GM19455 (cell line): ENCODE measurements around the gene KRT6A.

ENCODE experiments used
- ATAC-seq: cut with Tn5 transposase; IDR thresholded peaks from one replicate; pipeline ENCODE4 v1.9.1; 2021; ENCODE audit not compliant: unreplicated experiment

The KRT6A gene

GRCh38 chr12:52493172-52493571 lies at the start of gene KRT6A:
Gene KRT6A, minus strand, starts transcription at chr12:52493257. Its CDS starts 69 bp downstream, at chr12:52493188.
- ATAC-seq = no peak

- ATAC-seq = no peak
These were observed 49.1 kb upstream of the KRT6A start for GRCh38 chr12:52542157-52542556.

GRCh38 chr12:52541709-52542108 lies 48.7 kb upstream of the KRT6A start:
- no peak for ATAC-seq

- no peak for ATAC-seq
These were observed 47.5 kb upstream of the KRT6A start for GRCh38 chr12:52540531-52540930.

- ATAC-seq = no peak
These were observed 46.7 kb upstream of the KRT6A start for GRCh38 chr12:52539821-52540173.

GRCh38 chr12:52539083-52539820 lies 46.2 kb upstream of the KRT6A start:
- ATAC-seq = no peak

GRCh38 chr12:52537101-52537500 lies 44.0 kb upstream of the KRT6A start:
- no peak for ATAC-seq

- ATAC-seq = no peak
These were observed 42.5 kb upstream of the KRT6A start for GRCh38 chr12:52535574-52535973.

GRCh38 chr12:52534482-52534881 lies 41.4 kb upstream of the KRT6A start:
- no peak for ATAC-seq

- no peak for ATAC-seq
These were observed 40.8 kb upstream of the KRT6A start for GRCh38 chr12:52533686-52534470.

GRCh38 chr12:52532636-52533035 lies 39.6 kb upstream of the KRT6A start:
- ATAC-seq = no peak

- ATAC-seq = no peak
These were observed 38.7 kb upstream of the KRT6A start for GRCh38 chr12:52531566-52532300.

- no peak for ATAC-seq
These were observed 37.8 kb upstream of the KRT6A start for GRCh38 chr12:52530905-52531304.

- no peak for ATAC-seq
These were observed 37.3 kb upstream of the KRT6A start for GRCh38 chr12:52530366-52530765.

- no peak for ATAC-seq
These were observed 36.8 kb upstream of the KRT6A start for GRCh38 chr12:52529846-52530245.

- no peak for ATAC-seq
These were observed 36.4 kb upstream of the KRT6A start for GRCh38 chr12:52529417-52529816.

- no peak for ATAC-seq
These were observed 35.6 kb upstream of the KRT6A start for GRCh38 chr12:52528641-52529143.

- ATAC-seq = no peak
These were observed 34.2 kb upstream of the KRT6A start for GRCh38 chr12:52527121-52527800.

GRCh38 chr12:52526511-52526951 lies 33.5 kb upstream of the KRT6A start:
- ATAC-seq = no peak

- ATAC-seq = no peak
These were observed 32.8 kb upstream of the KRT6A start for GRCh38 chr12:52525661-52526499.
